Measurements from ENCODE around the gene DPCD. TPM values are rescaled to one million over a fixed set of nuclear protein-coding genes. Genes with fewer than 3 reads are reported as not detected.

The DPCD gene
- total RNA-seq, 1 experiment from 2014 or later, result 48.4 TPM

Other genes starting within 250 kb of the DPCD start
- gene BTRC, start 234.2 kb upstream of the DPCD start, total RNA-seq (2014; rRNA removed; shearing (Covaris generic)), result 6.4 and 11.4 TPM in 2 replicates
- 3.3 and 6.6 TPM in 2 replicates for gene POLL, start 64 bp upstream of the DPCD start, total RNA-seq (2014; rRNA removed; shearing (Covaris generic))
- gene FBXW4, start 106.8 kb downstream of the DPCD start, total RNA-seq (2014; rRNA removed; shearing (Covaris generic)), result 8.7 and 8.9 TPM in 2 replicates
- not detected in 2 replicates for gene FGF8, start 187.8 kb downstream of the DPCD start, total RNA-seq (2014; rRNA removed; shearing (Covaris generic))
- gene NPM3, start 195.1 kb downstream of the DPCD start, total RNA-seq (2014; rRNA removed; shearing (Covaris generic)), result 35.2 and 53.3 TPM in 2 replicates
- gene OGA, start 230.1 kb downstream of the DPCD start, total RNA-seq (2014; rRNA removed; shearing (Covaris generic)), result 48.4 and 66.4 TPM in 2 replicates

Measured in M059J (cell line).